GM12878 (cell line): ENCODE data around the gene FAM222A. TPM values are rescaled to one million over a fixed set of nuclear protein-coding genes. Genes with fewer than 3 reads are reported as not detected.

Experiments
- ATAC-seq: fragments of 200-7000 bp; cut with Tn5 transposase; 3 replicates; pipeline ENCODE4 v1.9.1; 2020; ENCODE audit warnings: mild to moderate bottlenecking, moderate library complexity
- BruUV-seq: library from RNA; stranded (reverse); fragments of 400-500 nt; replicated peaks from 2 replicates; lab custom pipeline; 2021; lab: Mats Ljungman, UMichigan
- CTCF ChIA-PET: fragments of 300-600 bp; sonication (Branson Sonifier 250); formaldehyde crosslinking; extraction: SDS; loops from one replicate; lab custom pipeline; 2021; ENCODE audit warnings: inconsistent platforms; lab: Yijun Ruan, JAX
- POLR2A ChIA-PET: fragments of 350-600 bp; formaldehyde crosslinking; extraction: SDS; loops from one replicate; lab custom pipeline; 2021; ENCODE audit warnings: inconsistent platforms; lab: Charles Lee
- RAD21 ChIA-PET: fragments of 300-600 bp; sonication (Branson Sonifier 250); formaldehyde crosslinking; loops from one replicate; lab custom pipeline; 2023; ENCODE audit warnings: antibody characterized with exemption; ENCODE audit not compliant: unreplicated experiment; lab: Charles Lee
- SMC1A ChIA-PET: fragments of 300-600 bp; sonication (Branson Sonifier 250); formaldehyde crosslinking; loops from one replicate; lab custom pipeline; 2023; ENCODE audit not compliant: unreplicated experiment, uncharacterized antibody; lab: Charles Lee
- DNase-seq: peaks from one replicate; pipeline ENCODE4 v3.0.0-alpha.2; 2011; ENCODE audit warnings: low read depth, low spot score
- FAIRE-seq: peaks from 3 replicates; lab custom pipeline; 2011; peaks lifted over from hg19 to GRCh38; lab: Jason Lieb, UNC
- H2AFZ ChIP-seq: 2 replicates; pipeline ENCODE4 v1.6.0; 2011; ENCODE audit warnings: low read depth, low read length, control low read depth; ENCODE audit not compliant: control insufficient read depth
- H3K27ac ChIP-seq: 2 replicates; pipeline ENCODE4 v1.5.1; 2011; ENCODE audit warnings: control low read depth; ENCODE audit not compliant: control insufficient read depth, insufficient read depth
- H3K27me3 ChIP-seq, 2 experiments: replicated peaks in 1 of 2; 2 replicates each; pipeline versions ENCODE4 v1.6.0 to v1.6.1; 2011; ENCODE audit warnings: low read length in 1 of 2; ENCODE audit not compliant: control insufficient read depth in 2 of 2, insufficient read depth in 2 of 2
- H3K36me3 ChIP-seq, 2 experiments: 2 replicates each; pipeline ENCODE4 v1.5.1; 2011; ENCODE audit warnings: low read length in 1 of 2; ENCODE audit not compliant: control insufficient read depth in 2 of 2, insufficient read depth in 2 of 2
- H3K4me1 ChIP-seq: 2 replicates; pipeline ENCODE4 v1.6.1; 2011; ENCODE audit warnings: mild to moderate bottlenecking, low read length, moderate library complexity, mixed read lengths; ENCODE audit not compliant: control insufficient read depth, insufficient read depth
- H3K4me2 ChIP-seq: 2 replicates; pipeline ENCODE4 v1.6.0; 2011; ENCODE audit warnings: control low read depth; ENCODE audit not compliant: control insufficient read depth, insufficient read depth
- H3K4me3 ChIP-seq: fragments of 200-600 bp; sonication (generic); 2 replicates; pipeline ENCODE4 v1.5.1; 2016
- H3K79me2 ChIP-seq: 2 replicates; pipeline ENCODE4 v1.6.0; 2011; ENCODE audit warnings: low read length; ENCODE audit not compliant: control insufficient read depth, insufficient read depth
- H3K9ac ChIP-seq: 2 replicates; pipeline ENCODE4 v1.8.0; 2011; ENCODE audit warnings: low read length, control low read depth, mixed read lengths; ENCODE audit not compliant: control insufficient read depth, insufficient read depth
- H3K9me3 ChIP-seq: replicated peaks from 3 replicates; pipeline ENCODE4 v1.5.1; 2011; ENCODE audit warnings: mild to moderate bottlenecking, low read length; ENCODE audit not compliant: control insufficient read depth, insufficient read depth
- H4K20me1 ChIP-seq: 2 replicates; pipeline ENCODE4 v1.6.0; 2011; ENCODE audit not compliant: control insufficient read depth, insufficient read depth
- GABPA ChIP-seq: IDR thresholded peaks from 2 replicates; pipeline ENCODE4 v1.6.1; 2014; ENCODE audit warnings: antibody characterized with exemption, low read depth, mild to moderate bottlenecking, inconsistent platforms
- HDAC2 ChIP-seq: fragments of 200-600 bp; sonication (generic); IDR thresholded peaks from 2 replicates; pipeline ENCODE4 v1.6.1; 2017
- PAX8 ChIP-seq: fragments of 450-650 bp; IDR thresholded peaks from 2 replicates; pipeline ENCODE4 v1.6.1; 2017; ENCODE audit warnings: mild to moderate bottlenecking, moderate library complexity
- RBBP5 ChIP-seq: fragments of 200-600 bp; sonication (generic); conservative IDR thresholded peaks from 2 replicates; pipeline ENCODE4 v1.6.1; 2016
- SIN3A ChIP-seq: IDR thresholded peaks from 2 replicates; pipeline ENCODE4 v1.6.1; 2012; ENCODE audit warnings: low read depth, low read length, improper control_type of control experiment
- SMAD5 ChIP-seq: IDR thresholded peaks from 2 replicates; pipeline ENCODE4 v1.6.1; 2016; ENCODE audit warnings: antibody characterized with exemption, low read depth
- TARDBP ChIP-seq: IDR thresholded peaks from 2 replicates; pipeline ENCODE4 v1.6.1; 2016; ENCODE audit warnings: borderline replicate concordance
- WRNIP1 ChIP-seq: IDR thresholded peaks from 2 replicates; pipeline ENCODE4 v1.6.1; 2011; ENCODE audit warnings: low read depth, low read length, improper control_type of control experiment, borderline replicate concordance
- ZSCAN29 ChIP-seq: fragments of 450-650 bp; IDR thresholded peaks from 2 replicates; pipeline ENCODE4 v1.6.1; 2017; ENCODE audit warnings: mild to moderate bottlenecking, moderate library complexity
- WGBS: methylation state at CpG from one replicate; pipeline ENCODE4 v1.1.6; 2016; ENCODE audit warnings: low lambda C conversion rate; ENCODE audit not compliant: insufficient replicate concordance, insufficient coverage; ENCODE audit errors: missing lambda C conversion rate; 5-methylcytosine and 5-hydroxymethylcytosine counted together
- in situ Hi-C: fragments of 300-500 bp; cut with MboI; formaldehyde crosslinking; loops from 9 replicates; pipeline ENCODE4 v1.14.3; 2018; ENCODE audit warnings: mixed read lengths
- intact Hi-C: fragments of 100-400 bp; cut with micrococcal nuclease; formaldehyde crosslinking; loops from one replicate; pipeline ENCODE4 v1.14.2; 2022; ENCODE audit not compliant: unreplicated experiment
- polyA plus RNA-seq, 11 experiments: library from polyadenylated mRNA; depleted of rRNA in 4 of 11; unstranded in 6 of 11; stranded (reverse) in 5 of 11; fragments of >200 nt; fragmentation: Nextera tagmentation in 4 of 11; fragmentation: Illumina TruSeq in 1 of 11; extraction: Ambion mirVana in 4 of 11; extraction: Trizol in 1 of 11; gene quantifications; 1 replicate in 1 of 11; 2 replicates in 10 of 11; pipeline versions ENCODE4 v1.2.1 to v1.2.3, GENCODE V29; 2011 to 2016; ENCODE audit warnings: inconsistent platforms in 2 of 11, missing spikeins in 2 of 11, low read depth in 1 of 11
- total RNA-seq, 4 experiments: library from RNA; depleted of rRNA in 3 of 4; stranded (reverse); fragments of >200 nt in 3 of 4; fragmentation: Illumina TruSeq in 1 of 4; extraction: Trizol in 1 of 4; gene quantifications; 2 replicates each; pipeline versions ENCODE4 v1.2.1 to v1.2.3, GENCODE V29; 2013 to 2021
- TF ChIP-seq, protein P1 (sequence below): fragments of 450-650 bp; IDR thresholded peaks from 2 replicates; pipeline ENCODE4 v1.6.1; 2016; ENCODE audit warnings: mild to moderate bottlenecking
- TF ChIP-seq, protein P2 (sequence below), 3 experiments: IDR thresholded peaks in 2 of 3; conservative IDR thresholded peaks in 1 of 3; 2 replicates each; pipeline ENCODE4 v1.5.1; 2011; ENCODE audit warnings: low read depth in 3 of 3, low read length in 3 of 3, mild to moderate bottlenecking in 3 of 3, control low read depth in 2 of 3, moderate library complexity in 2 of 3, inconsistent platforms in 1 of 3, mixed read lengths in 1 of 3; ENCODE audit not compliant: control insufficient read depth in 2 of 3, insufficient read depth in 1 of 3; ENCODE audit errors: extremely low read depth in 1 of 3

The FAM222A gene
- total and polyA plus RNA-seq, 10 of the 15 experiments (the other 5 are each of a cell fraction or from before 2014, with no cell fraction given) = 0.04 to 0.49 (median 0.14) TPM; not detected in 3

DNA sequence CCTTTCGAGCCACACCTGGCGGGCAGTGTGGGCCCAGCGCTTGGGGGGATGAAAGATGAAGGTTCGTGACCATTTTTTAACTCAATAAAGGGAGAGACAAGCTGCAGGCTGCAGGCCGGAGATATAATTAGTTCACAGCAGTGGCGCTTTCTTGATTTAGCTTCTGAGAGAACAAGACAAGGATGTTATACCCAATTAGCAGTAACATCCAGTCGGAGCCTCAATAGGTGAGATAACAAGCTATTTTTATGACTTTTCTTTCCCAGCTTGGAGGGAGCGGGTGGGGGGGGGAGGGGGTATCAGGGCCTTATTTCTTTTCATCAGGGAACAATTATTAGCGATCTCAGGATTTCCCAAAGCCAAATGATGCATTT, 9.1 kb downstream of the FAM222A start:
- Histone ChIP-seq H2AFZ (no peak overlapping the region), H3K4me2 (no peak overlapping the region), H3K27me3 (peaks cover 0 to 2% of the 10 kb centered on the region in 2 experiments; a peak in 3 of 4 replicates), H3K9ac (no peak overlapping the region), H3K4me1 (no peaks in the 10 kb centered on the region), H3K9me3 (no peaks in the 10 kb centered on the region), H3K27ac (no peak overlapping the region), H3K79me2 (no peaks in the 10 kb centered on the region), H3K36me3 (no peaks in the 10 kb centered on the region), H3K4me3 (no peak overlapping the region), H4K20me1 (no peaks in the 10 kb centered on the region)
- no peak for ATAC-seq
- ChIA-PET CTCF (no interaction called here), RAD21 (no interaction called here), POLR2A (interaction anchor here (0.6 kb wide), 1 partner anchor 749 kb away, joined by 3 read pairs; no protein-coding TSS in a partner anchor), SMC1A (no interaction called here)
- BruUV-seq = no TSS peak
- no peak for FAIRE-seq
- intact Hi-C loops = no loop called here
- 30% methylated on average over 9 of the region's 9 CpGs for WGBS
- TF ChIP-seq, protein P1, sequence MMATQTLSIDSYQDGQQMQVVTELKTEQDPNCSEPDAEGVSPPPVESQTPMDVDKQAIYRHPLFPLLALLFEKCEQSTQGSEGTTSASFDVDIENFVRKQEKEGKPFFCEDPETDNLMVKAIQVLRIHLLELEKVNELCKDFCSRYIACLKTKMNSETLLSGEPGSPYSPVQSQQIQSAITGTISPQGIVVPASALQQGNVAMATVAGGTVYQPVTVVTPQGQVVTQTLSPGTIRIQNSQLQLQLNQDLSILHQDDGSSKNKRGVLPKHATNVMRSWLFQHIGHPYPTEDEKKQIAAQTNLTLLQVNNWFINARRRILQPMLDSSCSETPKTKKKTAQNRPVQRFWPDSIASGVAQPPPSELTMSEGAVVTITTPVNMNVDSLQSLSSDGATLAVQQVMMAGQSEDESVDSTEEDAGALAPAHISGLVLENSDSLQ = no peak
- TF ChIP-seq PAX8 = no peak
- TF ChIP-seq SIN3A = no peak
- no peak for TF ChIP-seq TARDBP
- no peak for TF ChIP-seq GABPA
- TF ChIP-seq ZSCAN29 = no peak
- no peak for TF ChIP-seq HDAC2
- TF ChIP-seq SMAD5 = no peak
- TF ChIP-seq, protein P2, sequence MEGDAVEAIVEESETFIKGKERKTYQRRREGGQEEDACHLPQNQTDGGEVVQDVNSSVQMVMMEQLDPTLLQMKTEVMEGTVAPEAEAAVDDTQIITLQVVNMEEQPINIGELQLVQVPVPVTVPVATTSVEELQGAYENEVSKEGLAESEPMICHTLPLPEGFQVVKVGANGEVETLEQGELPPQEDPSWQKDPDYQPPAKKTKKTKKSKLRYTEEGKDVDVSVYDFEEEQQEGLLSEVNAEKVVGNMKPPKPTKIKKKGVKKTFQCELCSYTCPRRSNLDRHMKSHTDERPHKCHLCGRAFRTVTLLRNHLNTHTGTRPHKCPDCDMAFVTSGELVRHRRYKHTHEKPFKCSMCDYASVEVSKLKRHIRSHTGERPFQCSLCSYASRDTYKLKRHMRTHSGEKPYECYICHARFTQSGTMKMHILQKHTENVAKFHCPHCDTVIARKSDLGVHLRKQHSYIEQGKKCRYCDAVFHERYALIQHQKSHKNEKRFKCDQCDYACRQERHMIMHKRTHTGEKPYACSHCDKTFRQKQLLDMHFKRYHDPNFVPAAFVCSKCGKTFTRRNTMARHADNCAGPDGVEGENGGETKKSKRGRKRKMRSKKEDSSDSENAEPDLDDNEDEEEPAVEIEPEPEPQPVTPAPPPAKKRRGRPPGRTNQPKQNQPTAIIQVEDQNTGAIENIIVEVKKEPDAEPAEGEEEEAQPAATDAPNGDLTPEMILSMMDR (IDR thresholded peaks at IDR 0.05 in 2 of 3, conservative IDR thresholded peaks at IDR 0.05 in 1 of 3; ENCODE audit: control insufficient read depth in 2 of 3, extremely low read depth in 1 of 3, insufficient read depth in 1 of 3, low read depth in 3 of 3, low read length in 3 of 3) = no peak
- TF ChIP-seq WRNIP1 = no peak
- no peak for TF ChIP-seq RBBP5
- in situ Hi-C loops = no loop called here
- no peak for DNase-seq
